Immature natural killer cell (primary cell): ENCODE results near the gene TASOR2. TPM values are rescaled to one million over a fixed set of nuclear protein-coding genes. Genes with fewer than 3 reads are reported as not detected.

ENCODE experiments used
- DNase-seq, 3 donors: peaks; one replicate each; pipeline ENCODE4 v3.0.0; 2022; ENCODE audit warnings: mixed read lengths in 1 of 3
- H3K27ac Mint-ChIP-seq, 6 donors: one replicate each; pipeline ENCODE4 v1.8.0; 2020; ENCODE audit warnings: mixed read lengths in 6 of 6, mild to moderate bottlenecking in 5 of 6, inconsistent platforms in 4 of 6, moderate library complexity in 3 of 6
- H3K27me3 Mint-ChIP-seq, 3 donors: one replicate each; pipeline ENCODE4 v1.8.0; 2020 to 2021; ENCODE audit warnings: low read depth in 3 of 3, mild to moderate bottlenecking in 3 of 3, mixed read lengths in 3 of 3, moderate library complexity in 3 of 3, inconsistent platforms in 1 of 3
- H3K36me3 Mint-ChIP-seq, 3 donors: one replicate each; pipeline ENCODE4 v1.8.0; 2020; ENCODE audit warnings: mixed read lengths in 3 of 3, inconsistent platforms in 2 of 3, mild to moderate bottlenecking in 2 of 3
- H3K4me1 Mint-ChIP-seq, 2 donors: one replicate each; pipeline ENCODE4 v1.8.0; 2020; ENCODE audit warnings: inconsistent platforms in 2 of 2, mild to moderate bottlenecking in 2 of 2, mixed read lengths in 2 of 2, moderate library complexity in 1 of 2
- H3K4me3 Mint-ChIP-seq, 5 donors: one replicate each; pipeline ENCODE4 v1.8.0; 2020; ENCODE audit warnings: mild to moderate bottlenecking in 5 of 5, mixed read lengths in 5 of 5, inconsistent platforms in 3 of 5, moderate library complexity in 3 of 5
- H3K9me3 Mint-ChIP-seq, 6 donors: one replicate each; pipeline ENCODE4 v1.8.0; 2020; ENCODE audit warnings: mild to moderate bottlenecking in 6 of 6, mixed read lengths in 6 of 6, inconsistent platforms in 4 of 6, moderate library complexity in 3 of 6
- polyA plus RNA-seq, 3 donors: library from polyadenylated mRNA; unstranded; fragments of 300-500 nt; fragmentation: Illumina TruSeq; gene quantifications; one replicate each; pipeline ENCODE4 v1.2.3, GENCODE V29; 2021

The TASOR2 gene
- polyA plus RNA-seq, 3 donors from 2014 or later, result 0.27 to 20.1 (median 13.7) TPM

GRCh38 chr10:5662708-5663579 is 21.7 kb upstream of the TASOR2 start:
- Mint-ChIP-seq H3K27me3 (peaks cover 6 to 18% (median 10%) of the 10 kb centered on the region in 3 donors), H3K9me3 (no peaks in the 10 kb centered on the region), H3K27ac (no peak overlapping the region), H3K36me3 (no peaks in the 10 kb centered on the region), H3K4me3 (no peak overlapping the region), H3K4me1 (peaks cover 10 to 16% of the 10 kb centered on the region in 2 donors)
- no peak for DNase-seq

- H3K4me1 Mint-ChIP-seq, result peaks cover 10 to 16% of the 10 kb centered on the region in 2 donors
- H3K4me3 Mint-ChIP-seq, result no peak overlapping the region
- no peak overlapping the region for H3K27ac Mint-ChIP-seq
- H3K27me3 Mint-ChIP-seq, result peaks cover 7 to 18% (median 10%) of the 10 kb centered on the region in 3 donors
- no peaks in the 10 kb centered on the region for H3K9me3 Mint-ChIP-seq
- no peaks in the 10 kb centered on the region for H3K36me3 Mint-ChIP-seq
- no peak for DNase-seq
Measured at GRCh38 chr10:5663692-5664427, 20.8 kb upstream of the TASOR2 start.

- H3K27ac Mint-ChIP-seq, result no peak overlapping the region
- H3K4me1 Mint-ChIP-seq, result peaks cover 10 to 16% of the 10 kb centered on the region in 2 donors
- peaks cover 4 to 18% (median 10%) of the 10 kb centered on the region in 3 donors for H3K27me3 Mint-ChIP-seq
- no peak for DNase-seq
- H3K36me3 Mint-ChIP-seq, result no peaks in the 10 kb centered on the region
- H3K4me3 Mint-ChIP-seq, result peak overlapping the region; percentile 63 to 91 (median 75)
- no peaks in the 10 kb centered on the region for H3K9me3 Mint-ChIP-seq
Measured at GRCh38 chr10:5665373-5666007, 19.1 kb upstream of the TASOR2 start.

DNA sequence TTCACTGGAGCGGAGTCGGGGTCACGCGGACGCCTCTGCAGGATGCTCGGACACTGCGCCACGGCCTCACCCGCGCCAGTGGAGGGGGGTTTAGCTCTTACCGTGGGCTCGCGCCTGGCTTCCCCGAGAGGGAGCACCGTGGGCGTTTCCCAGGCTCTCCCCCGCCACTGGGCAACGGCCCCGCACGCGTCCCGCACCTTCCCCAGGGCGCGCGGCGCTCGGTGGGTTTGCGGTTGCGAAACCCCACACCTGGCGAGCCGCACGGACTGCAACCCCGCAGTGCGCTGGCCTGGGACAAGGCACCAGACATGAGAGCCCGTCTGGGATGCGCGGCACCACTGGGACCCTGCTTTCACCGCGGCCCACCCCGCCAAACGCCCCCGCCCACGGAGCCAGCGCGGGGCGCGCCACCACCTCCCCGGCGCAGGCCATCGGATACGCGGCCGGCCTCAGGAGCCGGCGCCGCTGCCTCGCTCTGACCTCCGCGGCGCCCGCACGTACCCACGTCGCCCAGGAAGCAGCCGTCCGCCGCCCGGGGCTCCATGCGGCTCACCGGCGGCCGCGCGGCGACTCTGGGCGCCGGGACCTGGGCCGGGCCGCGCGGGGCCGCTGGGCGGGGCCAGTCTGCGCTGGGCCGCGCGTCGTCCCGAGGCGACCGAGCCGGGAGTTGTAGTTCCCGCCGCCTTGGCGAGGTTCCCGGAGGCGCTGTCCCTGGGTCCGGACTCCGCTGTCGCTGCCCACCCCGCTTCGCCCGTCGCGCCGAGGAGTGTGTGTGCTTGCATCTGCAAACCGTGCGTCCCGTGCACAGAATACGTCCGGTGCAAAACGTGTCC is 18.4 kb upstream of the TASOR2 start, which contains the start of gene ASB13:
Gene ASB13, minus strand, starts transcription at position 588 of the 833 bp plus-strand sequence. Its CDS starts 44 bp downstream, at position 544.
- Mint-ChIP-seq H3K36me3 (no peaks in the 10 kb centered on the region), H3K27me3 (peaks cover 4 to 18% (median 10%) of the 10 kb centered on the region in 3 donors), H3K9me3 (no peaks in the 10 kb centered on the region), H3K4me3 (peak within 1 kb of the TSS; percentile 87 to 94 (median 91)), H3K27ac (peak within 1 kb of the TSS in 3 of 6 donors; percentile 45 to 59 (median 46)), H3K4me1 (peaks cover 10 to 16% of the 10 kb centered on the region in 2 donors)
- DNase-seq, result peak; percentile 11 to 28 (median 25)

GRCh38 chr10:5666841-5667630 is 17.6 kb upstream of the TASOR2 start:
- Mint-ChIP-seq H3K4me3 (peak overlapping the region; percentile 87 to 94 (median 91)), H3K27ac (peak overlapping the region in 3 of 6 donors; percentile 45 to 59 (median 46)), H3K9me3 (no peaks in the 10 kb centered on the region), H3K36me3 (no peaks in the 10 kb centered on the region), H3K27me3 (peaks cover 6 to 20% (median 12%) of the 10 kb centered on the region in 3 donors), H3K4me1 (peaks cover 10 to 16% of the 10 kb centered on the region in 2 donors)
- DNase-seq, result no peak

DNA sequence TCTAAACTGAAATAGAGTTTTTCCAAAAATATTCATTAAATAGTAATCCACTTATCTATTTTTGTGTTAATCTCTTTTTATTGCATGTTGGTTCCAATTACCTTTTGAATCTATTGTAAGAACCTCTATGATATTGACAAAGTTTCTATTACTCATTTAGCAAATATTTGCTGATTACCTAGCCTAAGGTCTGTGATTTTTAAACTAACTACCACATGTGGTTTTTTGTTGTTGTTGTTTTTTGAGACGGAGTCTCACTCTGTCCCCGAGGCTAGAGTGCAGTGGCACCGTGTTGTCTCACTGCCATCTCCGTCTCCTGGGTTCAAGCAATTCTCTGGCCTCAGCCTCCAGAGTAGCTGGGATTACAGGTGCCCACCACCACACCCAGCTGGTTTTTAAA is 16.2 kb upstream of the TASOR2 start:
- Mint-ChIP-seq H3K9me3 (peaks cover 0 to 6% (median 3%) of the 10 kb centered on the region in 6 donors), H3K27ac (no peak overlapping the region), H3K36me3 (peaks cover 0 to 5% (median 0%) of the 10 kb centered on the region in 3 donors), H3K4me3 (no peak overlapping the region), H3K27me3 (peaks cover 9 to 22% (median 13%) of the 10 kb centered on the region in 3 donors), H3K4me1 (peaks cover 10 to 16% of the 10 kb centered on the region in 2 donors)
- DNase-seq, result no peak

DNA sequence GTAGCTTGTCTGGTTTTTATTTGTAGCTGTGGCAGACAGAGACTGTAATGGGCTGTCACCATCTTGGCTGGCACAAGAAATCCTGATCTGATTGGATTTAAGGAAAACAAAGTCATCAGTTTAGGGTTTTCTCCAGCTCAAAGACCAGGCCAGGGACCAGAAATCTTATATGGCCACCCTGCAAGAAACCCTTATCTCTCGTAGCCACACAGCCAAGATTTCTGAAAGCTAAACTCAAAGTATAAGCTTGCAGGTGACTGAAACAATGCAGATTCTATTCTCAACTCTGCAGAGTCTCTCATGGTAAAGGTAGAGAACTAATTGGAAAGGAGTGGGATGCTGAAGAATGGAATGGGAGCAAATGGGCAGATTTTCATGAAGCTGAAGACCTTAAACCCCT is 15.0 kb upstream of the TASOR2 start:
- peaks cover 0 to 11% (median 5%) of the 10 kb centered on the region in 6 donors for H3K9me3 Mint-ChIP-seq
- no peak overlapping the region for H3K27ac Mint-ChIP-seq
- no peak overlapping the region for H3K4me3 Mint-ChIP-seq
- H3K4me1 Mint-ChIP-seq, result peaks cover 10 to 16% of the 10 kb centered on the region in 2 donors
- DNase-seq, result no peak
- H3K27me3 Mint-ChIP-seq, result peaks cover 9 to 24% (median 13%) of the 10 kb centered on the region in 3 donors
- peaks cover 0 to 5% (median 0%) of the 10 kb centered on the region in 3 donors for H3K36me3 Mint-ChIP-seq

GRCh38 chr10:5670662-5671375 is 13.8 kb upstream of the TASOR2 start:
- peaks cover 0 to 5% (median 0%) of the 10 kb centered on the region in 3 donors for H3K36me3 Mint-ChIP-seq
- H3K9me3 Mint-ChIP-seq, result peaks cover 0 to 11% (median 5%) of the 10 kb centered on the region in 6 donors
- H3K4me1 Mint-ChIP-seq, result peaks cover 7 to 11% of the 10 kb centered on the region in 2 donors
- peaks cover 7 to 26% (median 11%) of the 10 kb centered on the region in 3 donors for H3K27me3 Mint-ChIP-seq
- no peak for DNase-seq
- no peak overlapping the region for H3K27ac Mint-ChIP-seq
- no peak overlapping the region for H3K4me3 Mint-ChIP-seq

- Mint-ChIP-seq H3K27me3 (peaks cover 6 to 20% (median 12%) of the 10 kb centered on the region in 3 donors), H3K4me1 (no peaks in the 10 kb centered on the region), H3K4me3 (no peak overlapping the region), H3K36me3 (no peaks in the 10 kb centered on the region), H3K9me3 (peaks cover 0 to 7% (median under 1%) of the 10 kb centered on the region in 6 donors), H3K27ac (no peak overlapping the region)
- no peak for DNase-seq
Measured at GRCh38 chr10:5678397-5679036, 6.1 kb upstream of the TASOR2 start.

GRCh38 chr10:5679037-5679435 is 5.6 kb upstream of the TASOR2 start:
- H3K27me3 Mint-ChIP-seq, result peaks cover 6 to 19% (median 12%) of the 10 kb centered on the region in 3 donors
- no peak overlapping the region for H3K4me3 Mint-ChIP-seq
- DNase-seq, result no peak
- peaks cover 0 to 6% (median 0%) of the 10 kb centered on the region in 6 donors for H3K9me3 Mint-ChIP-seq
- peaks cover 2 to 3% of the 10 kb centered on the region in 2 donors for H3K4me1 Mint-ChIP-seq
- no peaks in the 10 kb centered on the region for H3K36me3 Mint-ChIP-seq
- H3K27ac Mint-ChIP-seq, result no peak overlapping the region

GRCh38 chr10:5679606-5680005 is 5.0 kb upstream of the TASOR2 start:
- Mint-ChIP-seq H3K27ac (no peak overlapping the region), H3K9me3 (peaks cover 0 to 6% (median 0%) of the 10 kb centered on the region in 6 donors)

More at GRCh38 chr10:5679606-5680005, 5.0 kb upstream of the TASOR2 start:
- no peak overlapping the region for H3K4me3 Mint-ChIP-seq
- H3K36me3 Mint-ChIP-seq, result no peaks in the 10 kb centered on the region
- H3K4me1 Mint-ChIP-seq, result peaks cover 7 to 9% of the 10 kb centered on the region in 2 donors
- no peak for DNase-seq
- peaks cover 8 to 17% (median 16%) of the 10 kb centered on the region in 3 donors for H3K27me3 Mint-ChIP-seq
